Liver (tissue), 9 donors: ENCODE data around the gene DBH. TPM values are rescaled to one million over a fixed set of nuclear protein-coding genes. Genes with fewer than 3 reads are reported as not detected.

Experiments used
- DNase-seq: peaks from one replicate; pipeline ENCODE4 v3.0.0-alpha.2; 2017; ENCODE audit warnings: low spot score
- H3K27ac ChIP-seq, 2 donors: one replicate each; pipeline ENCODE4 v1.7.0; 2013; ENCODE audit warnings: inconsistent platforms in 2 of 2, low read length in 2 of 2, control low read depth in 1 of 2, low read depth in 1 of 2, mild to moderate bottlenecking in 1 of 2
- H3K27me3 ChIP-seq, 4 donors: one replicate each; pipeline versions ENCODE4 v1.6.1 to v1.7.0; 2013; ENCODE audit warnings: low read length in 3 of 4, inconsistent platforms in 1 of 4, mild to moderate bottlenecking in 1 of 4, moderate library complexity in 1 of 4; ENCODE audit not compliant: control insufficient read depth in 4 of 4, insufficient read depth in 4 of 4
- H3K36me3 ChIP-seq, 4 donors: one replicate each; pipeline versions ENCODE4 v1.6.1 to v1.7.0; 2013; ENCODE audit warnings: low read length in 3 of 4, mild to moderate bottlenecking in 3 of 4, low read depth in 1 of 4, moderate library complexity in 1 of 4; ENCODE audit not compliant: control insufficient read depth in 4 of 4, insufficient read depth in 3 of 4
- H3K4me1 ChIP-seq, 4 donors: one replicate each; pipeline versions ENCODE4 v1.6.1 to v1.7.0; 2013; ENCODE audit warnings: low read length in 3 of 4, mild to moderate bottlenecking in 3 of 4, moderate library complexity in 1 of 4; ENCODE audit not compliant: control insufficient read depth in 4 of 4, insufficient read depth in 4 of 4
- H3K4me3 ChIP-seq, 3 donors: one replicate each; pipeline versions ENCODE4 v1.6.1 to v1.7.0; 2013; ENCODE audit warnings: low read length in 3 of 3, control low read depth in 1 of 3, low read depth in 1 of 3, mild to moderate bottlenecking in 1 of 3
- H3K9ac ChIP-seq, 2 donors: one replicate each; pipeline ENCODE4 v1.7.0; 2013; ENCODE audit warnings: low read length in 2 of 2, mild to moderate bottlenecking in 2 of 2, moderate library complexity in 2 of 2, control low read depth in 1 of 2, low read depth in 1 of 2
- H3K9me3 ChIP-seq, 4 donors: one replicate each; pipeline versions ENCODE4 v1.6.1 to v1.7.0; 2013; ENCODE audit warnings: low read length in 3 of 4; ENCODE audit not compliant: control insufficient read depth in 4 of 4
- EGR1 ChIP-seq, 2 donors: IDR thresholded peaks; 2 replicates each; pipeline ENCODE4 v1.6.1; 2016 to 2018; ENCODE audit warnings: antibody characterized with exemption in 2 of 2, low read depth in 2 of 2
- FOXA1 ChIP-seq: IDR thresholded peaks from 2 replicates; pipeline ENCODE4 v1.6.1; 2016; ENCODE audit warnings: antibody characterized with exemption
- FOXA2 ChIP-seq: IDR thresholded peaks from 2 replicates; pipeline ENCODE4 v1.6.1; 2016; ENCODE audit warnings: antibody characterized with exemption
- GABPA ChIP-seq, 2 donors: IDR thresholded peaks in 1 of 2; conservative IDR thresholded peaks in 1 of 2; 2 replicates each; pipeline ENCODE4 v1.6.1; 2016; ENCODE audit warnings: antibody characterized with exemption in 2 of 2, mild to moderate bottlenecking in 1 of 2, moderate library complexity in 1 of 2
- HNF4A ChIP-seq, 2 donors: conservative IDR thresholded peaks; 2 replicates each; pipeline ENCODE4 v1.6.1; 2016; ENCODE audit warnings: antibody characterized with exemption in 2 of 2, mild to moderate bottlenecking in 2 of 2
- HNF4G ChIP-seq: IDR thresholded peaks from 2 replicates; pipeline ENCODE4 v1.6.1; 2016; ENCODE audit warnings: antibody characterized with exemption
- JUND ChIP-seq, 2 donors: IDR thresholded peaks; 2 replicates each; pipeline ENCODE4 v1.6.1; 2016; ENCODE audit warnings: antibody characterized with exemption in 2 of 2
- NR2F2 ChIP-seq: IDR thresholded peaks from 2 replicates; pipeline ENCODE4 v1.6.1; 2016; ENCODE audit warnings: antibody characterized with exemption
- RAD21 ChIP-seq, 2 donors: IDR thresholded peaks; 2 replicates each; pipeline ENCODE4 v1.6.1; 2016; ENCODE audit warnings: antibody characterized with exemption in 2 of 2, mild to moderate bottlenecking in 2 of 2
- RXRA ChIP-seq, 2 donors: IDR thresholded peaks; 2 replicates each; pipeline ENCODE4 v1.6.1; 2017 to 2018; ENCODE audit warnings: antibody characterized with exemption in 2 of 2, mild to moderate bottlenecking in 1 of 2
- SP1 ChIP-seq: IDR thresholded peaks from 2 replicates; pipeline ENCODE4 v1.6.1; 2018; ENCODE audit warnings: antibody characterized with exemption, mild to moderate bottlenecking
- TAF1 ChIP-seq: conservative IDR thresholded peaks from 2 replicates; pipeline ENCODE4 v1.6.1; 2016; ENCODE audit warnings: antibody characterized with exemption, mild to moderate bottlenecking
- YY1 ChIP-seq: IDR thresholded peaks from 2 replicates; pipeline ENCODE4 v1.6.1; 2016; ENCODE audit warnings: antibody characterized with exemption, mild to moderate bottlenecking
- WGBS: extraction: QIAGEN DNeasy Blood & Tissue Kit; methylation state at CpG from one replicate; pipeline ENCODE4 v1.1.7; 2013; 5-methylcytosine and 5-hydroxymethylcytosine counted together
- polyA plus RNA-seq, 2 donors: library from polyadenylated mRNA; stranded (reverse) in 1 of 2; unstranded in 1 of 2; fragments of 200-250 nt in 1 of 2; fragments of >200 nt in 1 of 2; fragmentation: Nextera tagmentation in 1 of 2; extraction: Ambion mirVana in 1 of 2; gene quantifications; one replicate each; pipeline versions ENCODE4 v1.2.1 to v1.2.3, GENCODE V29; 2013 to 2015
- total RNA-seq, 2 donors: library from RNA; depleted of rRNA; stranded (reverse); fragments of >200 nt; gene quantifications; one replicate each; pipeline ENCODE4 v1.2.3, GENCODE V29; 2014
- TF ChIP-seq, protein P1 (sequence below): IDR thresholded peaks from 2 replicates; pipeline ENCODE4 v1.6.1; 2016; ENCODE audit warnings: antibody characterized with exemption
- TF ChIP-seq, protein P2 (sequence below): IDR thresholded peaks from 2 replicates; pipeline ENCODE4 v1.6.1; 2016; ENCODE audit warnings: antibody characterized with exemption, mild to moderate bottlenecking
- TF ChIP-seq, protein P3 (sequence below): fragments of 150-350 bp; IDR thresholded peaks from 2 replicates; pipeline ENCODE4 v1.5.1; 2017; ENCODE audit warnings: improper control_type of control experiment, low read depth, low read length; ENCODE audit not compliant: missing input control
- TF ChIP-seq, protein P4 (sequence below): IDR thresholded peaks from 2 replicates; pipeline ENCODE4 v1.6.1; 2016; ENCODE audit warnings: antibody characterized with exemption
- donor health status: healthy.
- donor health status: healthy.
- donor health status: healthy.
- donor health status: healthy.
- donor health status: healthy.

Gene DBH
- total and polyA plus RNA-seq, 4 donors: 0.37 to 21.2 (median 2.5) TPM

DNA sequence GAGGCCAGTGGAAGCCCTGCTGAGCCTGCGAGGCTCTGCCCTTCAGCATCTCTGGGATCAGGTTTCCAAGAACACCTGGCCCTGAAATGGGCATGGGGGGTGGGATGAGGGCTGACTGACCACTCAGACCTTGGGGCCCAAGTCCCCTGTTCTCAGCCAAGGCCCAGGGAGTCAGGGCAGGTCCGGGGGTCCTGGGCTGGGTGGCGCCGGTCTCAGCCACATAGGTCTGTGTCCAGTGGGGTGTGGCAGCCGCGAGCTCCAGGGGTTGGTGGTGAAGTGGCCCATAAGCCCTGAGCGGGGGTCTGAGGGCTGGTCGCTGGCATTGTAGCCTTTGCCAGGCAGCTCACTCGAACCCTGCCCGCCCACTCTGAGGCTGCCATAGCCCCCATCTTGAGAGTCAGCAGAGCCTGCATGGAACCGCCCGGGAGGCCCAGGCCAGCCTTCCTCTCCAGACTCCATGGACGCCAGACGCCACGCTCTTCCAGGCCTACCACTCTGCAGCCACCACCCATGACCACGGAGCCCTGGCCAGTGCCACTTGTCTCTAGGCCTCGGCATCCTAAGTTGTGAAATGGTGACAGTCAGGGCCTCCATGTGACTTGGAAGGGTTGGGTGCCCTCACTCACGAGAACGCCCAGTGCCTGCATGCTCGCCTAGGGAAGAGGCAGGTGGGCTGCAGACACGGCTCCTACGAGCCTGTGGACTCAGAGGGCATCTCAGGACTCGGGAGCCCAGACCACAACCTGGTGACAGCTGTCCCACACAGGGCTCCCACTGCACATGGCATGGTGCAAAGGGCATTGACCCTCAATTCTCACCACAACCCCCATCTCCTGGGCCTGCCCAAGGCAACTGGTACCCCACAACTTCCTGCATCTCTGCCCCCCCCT lies 6.7 kb upstream of the DBH start:
- Histone ChIP-seq H3K9me3 (no peaks in the 10 kb centered on the region), H3K4me3 (no peak overlapping the region), H3K27me3 (no peaks in the 10 kb centered on the region), H3K9ac (no peak overlapping the region), H3K36me3 (no peaks in the 10 kb centered on the region), H3K4me1 (no peaks in the 10 kb centered on the region), H3K27ac (no peak overlapping the region)
- DNase-seq: no peak
- TF ChIP-seq JUND (IDR thresholded peaks at IDR 0.05): no peak
- TF ChIP-seq EGR1 (IDR thresholded peaks at IDR 0.05; ENCODE audit: low read depth in 2 of 2): no peak
- TF ChIP-seq, protein P1, sequence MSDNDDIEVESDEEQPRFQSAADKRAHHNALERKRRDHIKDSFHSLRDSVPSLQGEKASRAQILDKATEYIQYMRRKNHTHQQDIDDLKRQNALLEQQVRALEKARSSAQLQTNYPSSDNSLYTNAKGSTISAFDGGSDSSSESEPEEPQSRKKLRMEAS: no peak
- no peak for TF ChIP-seq NR2F2
- TF ChIP-seq HNF4A (conservative IDR thresholded peaks at IDR 0.05): no peak
- no peak for TF ChIP-seq TAF1
- no peak for TF ChIP-seq RXRA (IDR thresholded peaks at IDR 0.05)
- TF ChIP-seq HNF4G: no peak
- no peak for TF ChIP-seq FOXA2
- TF ChIP-seq GABPA (IDR thresholded peaks at IDR 0.05 in 1 of 2, conservative IDR thresholded peaks at IDR 0.05 in 1 of 2): no peak
- no peak for TF ChIP-seq YY1
- TF ChIP-seq FOXA1: no peak
- TF ChIP-seq, protein P2, sequence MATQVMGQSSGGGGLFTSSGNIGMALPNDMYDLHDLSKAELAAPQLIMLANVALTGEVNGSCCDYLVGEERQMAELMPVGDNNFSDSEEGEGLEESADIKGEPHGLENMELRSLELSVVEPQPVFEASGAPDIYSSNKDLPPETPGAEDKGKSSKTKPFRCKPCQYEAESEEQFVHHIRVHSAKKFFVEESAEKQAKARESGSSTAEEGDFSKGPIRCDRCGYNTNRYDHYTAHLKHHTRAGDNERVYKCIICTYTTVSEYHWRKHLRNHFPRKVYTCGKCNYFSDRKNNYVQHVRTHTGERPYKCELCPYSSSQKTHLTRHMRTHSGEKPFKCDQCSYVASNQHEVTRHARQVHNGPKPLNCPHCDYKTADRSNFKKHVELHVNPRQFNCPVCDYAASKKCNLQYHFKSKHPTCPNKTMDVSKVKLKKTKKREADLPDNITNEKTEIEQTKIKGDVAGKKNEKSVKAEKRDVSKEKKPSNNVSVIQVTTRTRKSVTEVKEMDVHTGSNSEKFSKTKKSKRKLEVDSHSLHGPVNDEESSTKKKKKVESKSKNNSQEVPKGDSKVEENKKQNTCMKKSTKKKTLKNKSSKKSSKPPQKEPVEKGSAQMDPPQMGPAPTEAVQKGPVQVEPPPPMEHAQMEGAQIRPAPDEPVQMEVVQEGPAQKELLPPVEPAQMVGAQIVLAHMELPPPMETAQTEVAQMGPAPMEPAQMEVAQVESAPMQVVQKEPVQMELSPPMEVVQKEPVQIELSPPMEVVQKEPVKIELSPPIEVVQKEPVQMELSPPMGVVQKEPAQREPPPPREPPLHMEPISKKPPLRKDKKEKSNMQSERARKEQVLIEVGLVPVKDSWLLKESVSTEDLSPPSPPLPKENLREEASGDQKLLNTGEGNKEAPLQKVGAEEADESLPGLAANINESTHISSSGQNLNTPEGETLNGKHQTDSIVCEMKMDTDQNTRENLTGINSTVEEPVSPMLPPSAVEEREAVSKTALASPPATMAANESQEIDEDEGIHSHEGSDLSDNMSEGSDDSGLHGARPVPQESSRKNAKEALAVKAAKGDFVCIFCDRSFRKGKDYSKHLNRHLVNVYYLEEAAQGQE: no peak
- TF ChIP-seq RAD21 (IDR thresholded peaks at IDR 0.05): no peak
- no peak for TF ChIP-seq SP1
- TF ChIP-seq, protein P3, sequence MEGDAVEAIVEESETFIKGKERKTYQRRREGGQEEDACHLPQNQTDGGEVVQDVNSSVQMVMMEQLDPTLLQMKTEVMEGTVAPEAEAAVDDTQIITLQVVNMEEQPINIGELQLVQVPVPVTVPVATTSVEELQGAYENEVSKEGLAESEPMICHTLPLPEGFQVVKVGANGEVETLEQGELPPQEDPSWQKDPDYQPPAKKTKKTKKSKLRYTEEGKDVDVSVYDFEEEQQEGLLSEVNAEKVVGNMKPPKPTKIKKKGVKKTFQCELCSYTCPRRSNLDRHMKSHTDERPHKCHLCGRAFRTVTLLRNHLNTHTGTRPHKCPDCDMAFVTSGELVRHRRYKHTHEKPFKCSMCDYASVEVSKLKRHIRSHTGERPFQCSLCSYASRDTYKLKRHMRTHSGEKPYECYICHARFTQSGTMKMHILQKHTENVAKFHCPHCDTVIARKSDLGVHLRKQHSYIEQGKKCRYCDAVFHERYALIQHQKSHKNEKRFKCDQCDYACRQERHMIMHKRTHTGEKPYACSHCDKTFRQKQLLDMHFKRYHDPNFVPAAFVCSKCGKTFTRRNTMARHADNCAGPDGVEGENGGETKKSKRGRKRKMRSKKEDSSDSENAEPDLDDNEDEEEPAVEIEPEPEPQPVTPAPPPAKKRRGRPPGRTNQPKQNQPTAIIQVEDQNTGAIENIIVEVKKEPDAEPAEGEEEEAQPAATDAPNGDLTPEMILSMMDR: no peak
- 92% methylated on average over 23 of the region's 23 CpGs for WGBS

DNA sequence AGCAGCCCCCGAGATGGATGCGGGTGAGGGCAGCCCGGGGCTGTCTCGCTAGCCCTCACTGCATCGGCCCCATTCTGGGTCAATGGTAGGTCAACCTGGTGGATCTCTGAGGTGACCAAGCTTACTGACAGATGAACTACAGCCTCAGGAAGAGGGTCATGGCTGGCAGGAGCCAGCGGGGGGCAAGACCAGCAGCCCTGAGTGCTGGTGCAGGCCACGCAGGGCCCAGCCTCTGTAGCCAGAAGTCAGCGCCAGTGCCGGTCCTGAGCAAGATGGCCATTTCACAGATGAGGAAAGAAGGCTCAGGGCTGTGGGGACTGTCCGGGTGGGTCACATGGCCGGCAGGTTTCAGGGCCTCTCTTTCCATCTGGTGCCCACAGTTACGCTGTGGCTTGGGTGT lies 5.1 kb upstream of the DBH start:
- no peak overlapping the region for H3K9ac ChIP-seq
- no peaks in the 10 kb centered on the region for H3K27me3 ChIP-seq
- TF ChIP-seq TAF1 (no peak), YY1 (no peak), FOXA2 (no peak), NR2F2 (no peak), FOXA1 (no peak), GABPA (IDR thresholded peaks at IDR 0.05 in 1 of 2, conservative IDR thresholded peaks at IDR 0.05 in 1 of 2) (no peak), RAD21 (IDR thresholded peaks at IDR 0.05) (no peak), EGR1 (IDR thresholded peaks at IDR 0.05; ENCODE audit: low read depth in 2 of 2) (no peak), HNF4G (no peak), SP1 (no peak), JUND (IDR thresholded peaks at IDR 0.05) (no peak)
- TF ChIP-seq, protein P3: no peak
- TF ChIP-seq, protein P2: no peak
- TF ChIP-seq, protein P4, sequence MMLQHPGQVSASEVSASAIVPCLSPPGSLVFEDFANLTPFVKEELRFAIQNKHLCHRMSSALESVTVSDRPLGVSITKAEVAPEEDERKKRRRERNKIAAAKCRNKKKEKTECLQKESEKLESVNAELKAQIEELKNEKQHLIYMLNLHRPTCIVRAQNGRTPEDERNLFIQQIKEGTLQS: no peak
- WGBS: 92% methylated on average over 12 of the region's 12 CpGs
- H3K27ac ChIP-seq: no peak overlapping the region
- H3K4me3 ChIP-seq: no peak overlapping the region
- DNase-seq: no peak
- H3K9me3 ChIP-seq: no peaks in the 10 kb centered on the region
- no peaks in the 10 kb centered on the region for H3K36me3 ChIP-seq
- H3K4me1 ChIP-seq: no peaks in the 10 kb centered on the region
